Pancreas (tissue), 10 donors: ENCODE measurements around the gene TAS1R3. TPM values are rescaled to one million over a fixed set of nuclear protein-coding genes. Genes with fewer than 3 reads are reported as not detected.

Source experiments
- ATAC-seq, 4 donors: fragments of 200-7000 bp; cut with Tn5 transposase; one replicate each; pipeline versions ENCODE4 v1.8.0 to v1.9.1; 2020; ENCODE audit warnings: mild to moderate bottlenecking in 4 of 4, moderate library complexity in 4 of 4
- DNase-seq, 6 donors: peaks; one replicate each; pipeline ENCODE4 v3.0.0-alpha.2; 2020
- FAIRE-seq: peaks from 2 replicates; lab custom pipeline; 2012; peaks lifted over from hg19 to GRCh38; lab: Jason Lieb, UNC
- H3K27ac ChIP-seq, 4 donors: fragments of 200-600 bp; sonication (generic); 1 replicate in 3 of 4; 2 replicates in 1 of 4; pipeline versions ENCODE4 v1.5.0 to v1.8.0; 2020
- H3K27me3 ChIP-seq, 4 donors: fragments of 200-600 bp; one replicate each; pipeline ENCODE4 v1.8.0; 2021
- H3K36me3 ChIP-seq, 3 donors: fragments of 200-600 bp; sonication (generic) in 1 of 3; one replicate each; pipeline versions ENCODE4 v1.5.0 to v1.8.0; 2020 to 2021
- H3K4me1 ChIP-seq, 3 donors: fragments of 200-600 bp; one replicate each; pipeline ENCODE4 v1.8.0; 2021
- H3K4me3 ChIP-seq, 4 donors: fragments of 200-600 bp; sonication (generic) in 2 of 4; one replicate each; pipeline versions ENCODE4 v1.5.0 to v1.8.0; 2020 to 2021
- H3K9me3 ChIP-seq, 4 donors: fragments of 200-600 bp; one replicate each; pipeline ENCODE4 v1.8.0; 2021
- CTCF ChIP-seq, 4 donors: fragments of 200-600 bp; sonication (generic) in 3 of 4; IDR thresholded peaks; one replicate each; pipeline versions ENCODE4 v1.5.0 to v1.8.0; 2021; ENCODE audit warnings: antibody characterized with exemption in 4 of 4
- WGBS, 2 donors: extraction: QIAGEN DNeasy Blood & Tissue Kit; methylation state at CpG; one replicate each; pipeline ENCODE4 v1.1.7; 2013; 5-methylcytosine and 5-hydroxymethylcytosine counted together
- intact Hi-C, 3 donors: fragments of 100-400 bp; cut with DNase I; formaldehyde crosslinking; loops; one replicate each; pipeline versions ENCODE4 v1.11.1 to v1.14.2; 2022
- polyA plus RNA-seq, 2 donors: library from polyadenylated mRNA; stranded (reverse); fragments of 200-250 nt; gene quantifications; one replicate each; pipeline ENCODE4 v1.2.3, GENCODE V29; 2013
- total RNA-seq, 6 donors: library from RNA; stranded (reverse); fragmentation: NEBNext Ultra II Directional in 4 of 6; extraction: Animal tissue kit (Norgen Biotek cat#: 25700) in 4 of 6; gene quantifications; one replicate each; pipeline versions ENCODE4 v1.2.1 to v1.2.4, GENCODE V29; 2021 to 2023
- donor health status: healthy with polysubstance abuse.
- donor health status: DM: no; HTN: no; CAD: no; lungs with moderate emphysema.
- donor health status: DM: no; HTN: no; CAD: no.
- donor health status: control.
- donor health status: control.
- donor health status: Bipolar disorder and iron deficiency.
- donor health status: DM: yes; HTN: yes; CAD: no.
- donor health status: DM: no; HTN: no; CAD: no.
- donor health status: DM: no; HTN: no; CAD: no.
- donor health status: DM: yes; HTN: yes; CAD: no.

TAS1R3 gene
- total and polyA plus RNA-seq, 8 donors: 0.04 to 0.41 (median 0.12) TPM

GRCh38 chr1:1292442-1292779 is 38.7 kb upstream of the TAS1R3 start:
- DNase-seq (peak in 2 of 6 donors; percentile 28 to 75), ATAC-seq (no peak), FAIRE-seq (no peak)
- TF ChIP-seq CTCF (IDR thresholded peaks at IDR 0.05): no peak
- no peak overlapping the region for H3K27ac ChIP-seq
- no peaks in the 10 kb centered on the region for H3K4me1 ChIP-seq
- H3K4me3 ChIP-seq: no peak overlapping the region
- H3K36me3 ChIP-seq: no peaks in the 10 kb centered on the region
- intact Hi-C loops: loop anchor here (5.0 to 10.0 kb wide), 3 partner anchors 168 to 258 kb away; no protein-coding TSS in a partner anchor
- no peaks in the 10 kb centered on the region for H3K9me3 ChIP-seq
- no peaks in the 10 kb centered on the region for H3K27me3 ChIP-seq
- WGBS, 2 donors: 78 to 84% methylated on average over 9 of the region's 9 CpGs

- no peak for TF ChIP-seq CTCF (IDR thresholded peaks at IDR 0.05)
- no peaks in the 10 kb centered on the region for H3K9me3 ChIP-seq
- no peaks in the 10 kb centered on the region for H3K27me3 ChIP-seq
- FAIRE-seq (no peak), ATAC-seq (no peak), DNase-seq (peak in 3 of 6 donors; percentile 39 to 71 (median 59))
- H3K27ac ChIP-seq: no peak overlapping the region
- intact Hi-C loops: loop anchor here (5.0 to 10.0 kb wide), 3 partner anchors 168 to 258 kb away; no protein-coding TSS in a partner anchor
- H3K4me1 ChIP-seq: no peaks in the 10 kb centered on the region
- no peaks in the 10 kb centered on the region for H3K36me3 ChIP-seq
- WGBS, 2 donors: 80 to 86% methylated on average over 18 of the region's 18 CpGs
- H3K4me3 ChIP-seq: no peak overlapping the region
Observed at GRCh38 chr1:1292851-1293250, 38.2 kb upstream of the TAS1R3 start.

GRCh38 chr1:1293263-1294249 is 37.5 kb upstream of the TAS1R3 start:
- FAIRE-seq: no peak
- intact Hi-C loops: loop anchor here (5.0 to 10.0 kb wide), 3 partner anchors 169 to 259 kb away; no protein-coding TSS in a partner anchor
- ATAC-seq: peak in 1 of 4 donors; percentile 51
- Histone ChIP-seq H3K4me1 (no peaks in the 10 kb centered on the region), H3K27me3 (no peaks in the 10 kb centered on the region), H3K4me3 (no peak overlapping the region), H3K36me3 (no peaks in the 10 kb centered on the region), H3K9me3 (no peaks in the 10 kb centered on the region), H3K27ac (no peak overlapping the region)
- WGBS, 2 donors: 82 to 83% methylated on average over 65 to 94 of the region's 94 CpGs
- TF ChIP-seq CTCF (IDR thresholded peaks at IDR 0.05): no peak
- peak in 3 of 6 donors; percentile 50 to 75 (median 62) for DNase-seq

GRCh38 chr1:1294250-1294890 is 36.7 kb upstream of the TAS1R3 start:
- Histone ChIP-seq H3K9me3 (no peaks in the 10 kb centered on the region), H3K4me3 (no peak overlapping the region), H3K27me3 (no peaks in the 10 kb centered on the region), H3K4me1 (no peaks in the 10 kb centered on the region), H3K36me3 (no peaks in the 10 kb centered on the region), H3K27ac (no peak overlapping the region)
- DNase-seq: peak in 3 of 6 donors; percentile 34 to 81 (median 58)
- ATAC-seq: no peak
- FAIRE-seq: no peak
- intact Hi-C loops: loop anchor here (5.0 to 10.0 kb wide), 3 partner anchors 170 to 260 kb away; no protein-coding TSS in a partner anchor
- 85 to 89% methylated on average over 56 to 58 of the region's 58 CpGs for WGBS, 2 donors
- TF ChIP-seq CTCF (IDR thresholded peaks at IDR 0.05): no peak
